Omental fat pad (tissue), 4 donors: ENCODE measurements around the gene TNRC6A. TPM values are rescaled to one million over a fixed set of nuclear protein-coding genes. Genes with fewer than 3 reads are reported as not detected.
A peak's percentile ranks its signal among the peaks of the same experiment; 100 is the strongest.
"Not testable (repeated sequence)": the region's sequence is repeated elsewhere in the genome, so short reads cannot be mapped to it uniquely, and the experiment has no call there.

Experiments
- ATAC-seq: fragments of 150-250 bp; one replicate; pipeline ENCODE4 v1.9.1; 2016; ENCODE audit warnings: mild to moderate bottlenecking, moderate library complexity; ENCODE audit not compliant: low FRiP score
- DNase-seq: peaks from one replicate; pipeline ENCODE4 v3.0.0-alpha.2; 2019; ENCODE audit warnings: low spot score
- CTCF ChIP-seq, 3 donors: fragments of 450-650 bp; IDR thresholded peaks; one replicate each; pipeline ENCODE4 v1.5.1; 2016 to 2017; ENCODE audit warnings: antibody characterized with exemption in 3 of 3, mild to moderate bottlenecking in 3 of 3, moderate library complexity in 2 of 3
- total RNA-seq, 4 donors: library from RNA; depleted of rRNA; stranded (reverse); fragments of >200 nt; gene quantifications; one replicate each; pipeline ENCODE4 v1.1.0, GENCODE V29; 2016

The TNRC6A gene
- total RNA-seq, 4 donors from 2014 or later, result 30.7 to 89.5 (median 53.0) TPM

- no peak for TF ChIP-seq CTCF (IDR thresholded peaks at IDR 0.05)
- DNase-seq (peak; percentile 30), ATAC-seq (peak; percentile 97)
These were observed 28.7 kb upstream of the TNRC6A start for GRCh38 chr16:24700549-24701392.

GRCh38 chr16:24701521-24701951, 27.9 kb upstream of the TNRC6A start:
- TF ChIP-seq CTCF (IDR thresholded peaks at IDR 0.05), result no peak
- ATAC-seq (no peak), DNase-seq (no peak)

- ATAC-seq, DNase-seq: not testable (repeated sequence)
These were observed 21.7 kb upstream of the TNRC6A start for GRCh38 chr16:24707760-24708159.

- no peak for DNase-seq
- no peak for TF ChIP-seq CTCF (IDR thresholded peaks at IDR 0.05)
- no peak for ATAC-seq
These were observed 16.1 kb upstream of the TNRC6A start for GRCh38 chr16:24713379-24713778.

GRCh38 chr16:24717411-24717810, 12.0 kb upstream of the TNRC6A start:
- ATAC-seq (no peak), DNase-seq (no peak)
- TF ChIP-seq CTCF (IDR thresholded peaks at IDR 0.05), result no peak

GRCh38 chr16:24718967-24719521, 10.4 kb upstream of the TNRC6A start:
- ATAC-seq (no peak), DNase-seq (no peak)
- no peak for TF ChIP-seq CTCF (IDR thresholded peaks at IDR 0.05)

- DNase-seq, result no peak
- no peak for ATAC-seq
- no peak for TF ChIP-seq CTCF (IDR thresholded peaks at IDR 0.05)
These were observed 7.6 kb upstream of the TNRC6A start for GRCh38 chr16:24721830-24722238.
